OCI-LY1 (cell line): Measurements from ENCODE around the gene CATSPER3.

Source experiments
- EZH2 ChIP-seq: fragments of 200-600 bp; sonication (generic), shearing (Covaris generic); IDR thresholded peaks from 2 replicates; pipeline ENCODE4 v1.8.0; 2017; ENCODE audit warnings: borderline replicate concordance, mixed run types, mild to moderate bottlenecking, antibody characterized with exemption, low read length, moderate library complexity, mixed read lengths
- TF ChIP-seq, protein P1 (sequence below): fragments of 200-600 bp; sonication (generic), shearing (Covaris generic); IDR thresholded peaks from 2 replicates; pipeline ENCODE4 v1.5.1; 2017; ENCODE audit warnings: mild to moderate bottlenecking, antibody characterized with exemption, low read length, moderate library complexity, mixed read lengths

DNA sequence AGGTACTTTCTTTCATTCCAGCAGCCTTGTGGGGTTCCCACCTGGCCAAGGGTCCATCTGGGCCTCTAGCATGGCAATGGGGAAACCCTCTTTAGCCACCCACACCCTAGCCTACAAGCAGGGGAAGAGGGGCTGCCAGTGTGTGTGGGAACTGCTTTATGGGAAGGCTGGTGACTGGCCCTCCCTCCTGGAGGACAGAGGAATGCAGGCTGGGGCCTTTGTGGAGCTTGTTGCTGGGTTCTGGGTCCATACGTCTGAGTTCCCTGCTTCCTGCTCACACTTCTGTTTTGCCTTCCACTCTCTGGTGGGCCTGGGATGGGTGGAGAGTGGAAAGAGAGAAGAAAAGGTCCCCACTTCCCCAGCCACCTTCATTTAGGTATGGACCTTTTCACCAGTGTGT, 81.2 kb downstream of the CATSPER3 start:
- TF ChIP-seq EZH2 = no peak
- TF ChIP-seq, protein P1, sequence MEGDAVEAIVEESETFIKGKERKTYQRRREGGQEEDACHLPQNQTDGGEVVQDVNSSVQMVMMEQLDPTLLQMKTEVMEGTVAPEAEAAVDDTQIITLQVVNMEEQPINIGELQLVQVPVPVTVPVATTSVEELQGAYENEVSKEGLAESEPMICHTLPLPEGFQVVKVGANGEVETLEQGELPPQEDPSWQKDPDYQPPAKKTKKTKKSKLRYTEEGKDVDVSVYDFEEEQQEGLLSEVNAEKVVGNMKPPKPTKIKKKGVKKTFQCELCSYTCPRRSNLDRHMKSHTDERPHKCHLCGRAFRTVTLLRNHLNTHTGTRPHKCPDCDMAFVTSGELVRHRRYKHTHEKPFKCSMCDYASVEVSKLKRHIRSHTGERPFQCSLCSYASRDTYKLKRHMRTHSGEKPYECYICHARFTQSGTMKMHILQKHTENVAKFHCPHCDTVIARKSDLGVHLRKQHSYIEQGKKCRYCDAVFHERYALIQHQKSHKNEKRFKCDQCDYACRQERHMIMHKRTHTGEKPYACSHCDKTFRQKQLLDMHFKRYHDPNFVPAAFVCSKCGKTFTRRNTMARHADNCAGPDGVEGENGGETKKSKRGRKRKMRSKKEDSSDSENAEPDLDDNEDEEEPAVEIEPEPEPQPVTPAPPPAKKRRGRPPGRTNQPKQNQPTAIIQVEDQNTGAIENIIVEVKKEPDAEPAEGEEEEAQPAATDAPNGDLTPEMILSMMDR = no peak
